Neural cell (in vitro differentiated cells): ENCODE data around the gene IQCK. TPM values are rescaled to one million over a fixed set of nuclear protein-coding genes. Genes with fewer than 3 reads are reported as not detected.

Source experiments
- H2AFZ ChIP-seq: fragments of 200-600, 300-800 bp; sonication (generic), shearing (Covaris generic); 2 replicates; pipeline ENCODE4 v1.6.0; 2014; ENCODE audit warnings: low read depth, mild to moderate bottlenecking, antibody characterized with exemption, low read length, moderate library complexity
- H3F3A ChIP-seq: fragments of 200-600 bp; shearing (Covaris generic); 2 replicates; pipeline ENCODE4 v1.6.1; 2016; ENCODE audit warnings: mild to moderate bottlenecking, moderate library complexity, mixed read lengths, antibody characterized with exemption, low read length; ENCODE audit not compliant: insufficient read depth, poor library complexity, severe bottlenecking
- H3K27ac ChIP-seq: fragments of 200-600, 300-800 bp; sonication (generic), shearing (Covaris generic); 2 replicates; pipeline ENCODE4 v1.5.1; 2014; ENCODE audit warnings: mild to moderate bottlenecking, low read length, moderate library complexity
- H3K27me3 ChIP-seq: fragments of 300-800, 200-600 bp; sonication (generic), shearing (Covaris generic); 2 replicates; pipeline ENCODE4 v1.6.0; 2014; ENCODE audit warnings: mild to moderate bottlenecking, low read depth, low read length, moderate library complexity; ENCODE audit not compliant: insufficient read depth
- H3K36me3 ChIP-seq: fragments of 300-800, 200-600 bp; sonication (generic), shearing (Covaris generic); 2 replicates; pipeline ENCODE4 v1.5.1; 2014; ENCODE audit warnings: mild to moderate bottlenecking, antibody characterized with exemption, low read length, moderate library complexity; ENCODE audit not compliant: insufficient read depth
- H3K4me2 ChIP-seq: fragments of 300-800, 200-600 bp; sonication (generic), shearing (Covaris generic); 2 replicates; pipeline ENCODE4 v1.6.0; 2014; ENCODE audit warnings: mild to moderate bottlenecking, low read length
- H3K4me3 ChIP-seq: fragments of 300-800, 200-600 bp; sonication (generic), shearing (Covaris generic); 2 replicates; pipeline ENCODE4 v1.5.1; 2014; ENCODE audit warnings: mild to moderate bottlenecking, low read length, moderate library complexity
- H3K79me2 ChIP-seq: fragments of 200-600 bp; shearing (Covaris generic); replicated peaks from 2 replicates; pipeline ENCODE4 v1.6.0; 2014; ENCODE audit warnings: mild to moderate bottlenecking, low read length, moderate library complexity; ENCODE audit not compliant: insufficient read depth
- H3K9ac ChIP-seq: fragments of 300-800, 200-600 bp; sonication (generic), shearing (Covaris generic); 2 replicates; pipeline ENCODE4 v1.6.1; 2016; ENCODE audit warnings: mild to moderate bottlenecking, low read length, mixed read lengths
- H3K9me2 ChIP-seq: fragments of 200-600 bp; shearing (Covaris generic); 2 replicates; pipeline ENCODE4 v1.6.1; 2016; ENCODE audit warnings: mild to moderate bottlenecking, low read length, mixed read lengths; ENCODE audit not compliant: insufficient read depth
- H3K9me3 ChIP-seq: fragments of 200-600, 300-800 bp; sonication (generic), shearing (Covaris generic); 2 replicates; pipeline ENCODE4 v1.6.1; 2016; ENCODE audit warnings: mild to moderate bottlenecking, mixed run types, low read length, moderate library complexity, mixed read lengths
- H4K20me1 ChIP-seq: fragments of 200-600 bp; shearing (Covaris generic); 2 replicates; pipeline ENCODE4 v1.6.1; 2016; ENCODE audit warnings: mild to moderate bottlenecking, mixed run types; ENCODE audit not compliant: insufficient read depth
- CTCF ChIP-seq: fragments of 450-650 bp; IDR thresholded peaks from 2 replicates; pipeline ENCODE4 v1.5.1; 2014; ENCODE audit warnings: antibody characterized with exemption, mild to moderate bottlenecking, moderate library complexity; ENCODE audit not compliant: poor library complexity, severe bottlenecking
- EP300 ChIP-seq: fragments of 450-650 bp; conservative IDR thresholded peaks from 2 replicates; pipeline ENCODE4 v1.6.1; 2014; ENCODE audit warnings: antibody characterized with exemption, mild to moderate bottlenecking, moderate library complexity; ENCODE audit not compliant: poor library complexity, severe bottlenecking
- EZH2 ChIP-seq: fragments of 200-600, 300-800 bp; shearing (Covaris generic), sonication (generic); IDR thresholded peaks from 2 replicates; pipeline ENCODE4 v1.6.1; 2014; ENCODE audit warnings: antibody characterized with exemption, low read length, borderline replicate concordance, mild to moderate bottlenecking; ENCODE audit not compliant: insufficient read depth, poor library complexity, severe bottlenecking
- MXI1 ChIP-seq: fragments of 450-650 bp; conservative IDR thresholded peaks from 2 replicates; pipeline ENCODE4 v1.6.1; 2014; ENCODE audit warnings: antibody characterized with exemption, mild to moderate bottlenecking; ENCODE audit not compliant: poor library complexity, severe bottlenecking
- POLR2AphosphoS5 ChIP-seq: IDR thresholded peaks from 2 replicates; pipeline ENCODE4 v1.6.1; 2012
- RAD21 ChIP-seq: fragments of 450-650 bp; conservative IDR thresholded peaks from 2 replicates; pipeline ENCODE4 v1.6.1; 2014; ENCODE audit warnings: antibody characterized with exemption, mild to moderate bottlenecking, moderate library complexity
- REST ChIP-seq: IDR thresholded peaks from 2 replicates; pipeline ENCODE4 v1.6.1; 2012; ENCODE audit warnings: borderline replicate concordance
- SMC3 ChIP-seq: fragments of 450-650 bp; conservative IDR thresholded peaks from 2 replicates; pipeline ENCODE4 v1.6.1; 2014; ENCODE audit warnings: antibody characterized with exemption, mild to moderate bottlenecking, moderate library complexity; ENCODE audit not compliant: poor library complexity
- TAF1 ChIP-seq: IDR thresholded peaks from 2 replicates; pipeline ENCODE4 v1.6.1; 2012; ENCODE audit warnings: low read depth
- polyA plus RNA-seq: library from polyadenylated mRNA; depleted of rRNA; stranded (reverse); fragments of >200 nt; gene quantifications from 2 replicates; pipeline ENCODE4 v1.2.3, GENCODE V29; 2014

IQCK gene
- polyA plus RNA-seq, 1 donor from 2014 or later = 10.2 TPM

GRCh38 chr16:19674485-19674884 lies 43.6 kb upstream of the IQCK start:
- Histone ChIP-seq H3K27ac (no peak overlapping the region), H3K79me2 (no peaks in the 10 kb centered on the region), H3K36me3 (no peaks in the 10 kb centered on the region), H3K4me2 (no peak overlapping the region), H3K9me3 (no peaks in the 10 kb centered on the region), H3K27me3 (no peaks in the 10 kb centered on the region), H3F3A (no peaks in the 10 kb centered on the region), H3K9me2 (no peaks in the 10 kb centered on the region), H2AFZ (no peak overlapping the region), H3K9ac (no peak overlapping the region), H3K4me3 (no peak overlapping the region), H4K20me1 (no peaks in the 10 kb centered on the region)
- TF ChIP-seq CTCF (no peak), EP300 (no peak), RAD21 (no peak), POLR2AphosphoS5 (no peak), MXI1 (no peak), REST (no peak), SMC3 (no peak), TAF1 (no peak), EZH2 (no peak)

GRCh38 chr16:19677402-19677801 lies 40.7 kb upstream of the IQCK start:
- no peak for TF ChIP-seq EZH2
- TF ChIP-seq CTCF = no peak
- no peak for TF ChIP-seq TAF1
- TF ChIP-seq SMC3 = no peak
- TF ChIP-seq REST = no peak
- TF ChIP-seq MXI1 = no peak
- TF ChIP-seq RAD21 = no peak
- TF ChIP-seq EP300 = no peak
- TF ChIP-seq POLR2AphosphoS5 = no peak
- no peaks in the 10 kb centered on the region for H3F3A ChIP-seq
- no peaks in the 10 kb centered on the region for H3K79me2 ChIP-seq
- H3K27me3 ChIP-seq = no peaks in the 10 kb centered on the region
- H3K27ac ChIP-seq = no peak overlapping the region
- no peak overlapping the region for H3K4me2 ChIP-seq
- no peaks in the 10 kb centered on the region for H3K9me3 ChIP-seq
- no peak overlapping the region for H2AFZ ChIP-seq
- no peak overlapping the region for H3K4me3 ChIP-seq
- H3K9ac ChIP-seq = no peak overlapping the region
- H4K20me1 ChIP-seq = no peaks in the 10 kb centered on the region
- no peaks in the 10 kb centered on the region for H3K36me3 ChIP-seq
- no peaks in the 10 kb centered on the region for H3K9me2 ChIP-seq
